Measurements from ENCODE around the gene WHRN. TPM values are rescaled to one million over a fixed set of nuclear protein-coding genes. Genes with fewer than 3 reads are reported as not detected.

The WHRN gene
- total RNA-seq, 2 experiments from 2014 or later = 19.9 to 20.5 TPM

GRCh38 chr9:114491430-114492003 lies 13.8 kb downstream of the WHRN start:
- Histone ChIP-seq H3K4me1 (ENCODE audit: insufficient read depth, low read length) (peaks cover 6% of the 10 kb centered on the region), H3K27me3 (ENCODE audit: control insufficient read depth in 1 of 2, insufficient read depth in 2 of 2, low read length in 2 of 2) (no peaks in the 10 kb centered on the region), H3K27ac (ENCODE audit: low read depth in 1 of 2, low read length in 2 of 2) (no peak overlapping the region), H3K4me3 (ENCODE audit: low read length) (no peak overlapping the region), H3K9me3 (ENCODE audit: control insufficient read depth in 1 of 2, insufficient read depth in 1 of 2, low read length in 2 of 2) (no peaks in the 10 kb centered on the region), H3K36me3 (ENCODE audit: insufficient read depth, low read length) (no peaks in the 10 kb centered on the region)
- Mint-ChIP-seq H3K36me3 (ENCODE audit: low read depth) (no peaks in the 10 kb centered on the region), H3K27me3 (no peaks in the 10 kb centered on the region), H3K9me3 (no peaks in the 10 kb centered on the region), H3K27ac (no peak overlapping the region), H3K4me3 (no peak overlapping the region), H3K4me1 (ENCODE audit: low read depth) (peaks cover 8% of the 10 kb centered on the region)
- ATAC-seq (ENCODE audit: poor library complexity) = no peak
- TF ChIP-seq CTCF (IDR thresholded peaks at IDR 0.05) = no peak
- intact Hi-C loops (cut with DNase I, micrococcal nuclease) = no loop called here
- ChIA-PET CTCF (interaction anchor here (0.9 kb wide), 1 partner anchor 16 kb away, joined by 3 read pairs; no protein-coding TSS in a partner anchor), POLR2A (no interaction called here)
- DNase-seq = no peak

DNA sequence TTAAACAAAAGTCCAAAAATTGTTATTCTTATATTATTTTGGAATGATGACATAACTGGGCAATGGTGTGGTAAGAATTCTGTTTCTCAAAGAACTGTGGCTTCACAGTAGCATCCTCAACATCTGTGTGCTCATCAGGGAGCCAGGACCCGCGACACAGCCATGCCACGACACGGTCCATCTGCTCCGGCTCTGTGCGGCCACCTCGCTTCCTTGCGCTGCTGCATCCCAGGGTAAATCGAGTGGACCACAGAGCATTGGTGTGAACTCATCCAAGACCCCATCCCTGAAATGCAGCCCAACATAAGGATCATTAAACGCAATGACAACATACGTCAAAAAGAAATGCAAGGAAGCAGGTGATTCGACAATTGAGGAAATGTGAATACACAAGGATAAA lies 15.3 kb downstream of the WHRN start:
- Mint-ChIP-seq H3K9me3 (no peaks in the 10 kb centered on the region), H3K4me1 (ENCODE audit: low read depth) (peaks cover 8% of the 10 kb centered on the region), H3K27me3 (no peaks in the 10 kb centered on the region), H3K27ac (no peak overlapping the region), H3K36me3 (ENCODE audit: low read depth) (no peaks in the 10 kb centered on the region), H3K4me3 (no peak overlapping the region)
- Histone ChIP-seq H3K9me3 (ENCODE audit: control insufficient read depth in 1 of 2, insufficient read depth in 1 of 2, low read length in 2 of 2) (no peaks in the 10 kb centered on the region), H3K27me3 (ENCODE audit: control insufficient read depth in 1 of 2, insufficient read depth in 2 of 2, low read length in 2 of 2) (no peaks in the 10 kb centered on the region), H3K4me3 (ENCODE audit: low read length) (no peak overlapping the region), H3K36me3 (ENCODE audit: insufficient read depth, low read length) (no peaks in the 10 kb centered on the region), H3K4me1 (ENCODE audit: insufficient read depth, low read length) (peaks cover 14% of the 10 kb centered on the region), H3K27ac (ENCODE audit: low read depth in 1 of 2, low read length in 2 of 2) (no peak overlapping the region)
- intact Hi-C loops (cut with DNase I, micrococcal nuclease) = loop anchor here (5.0 kb wide), 1 partner anchor 83 kb away; no protein-coding TSS in a partner anchor
- no peak for TF ChIP-seq CTCF (IDR thresholded peaks at IDR 0.05)
- no peak for DNase-seq
- POLR2A ChIA-PET = no interaction called here
- CTCF ChIA-PET = interaction anchor here (1.6 kb wide), 1 partner anchor 164 kb away, joined by 5 read pairs; no protein-coding TSS in a partner anchor
- no peak for ATAC-seq (ENCODE audit: poor library complexity)

GRCh38 chr9:114488398-114489129 lies 16.7 kb downstream of the WHRN start:
- no peak for TF ChIP-seq CTCF (IDR thresholded peaks at IDR 0.05)
- Histone ChIP-seq H3K4me1 (ENCODE audit: insufficient read depth, low read length) (peaks cover 22% of the 10 kb centered on the region), H3K36me3 (ENCODE audit: insufficient read depth, low read length) (no peaks in the 10 kb centered on the region), H3K4me3 (ENCODE audit: low read length) (no peak overlapping the region), H3K9me3 (ENCODE audit: control insufficient read depth in 1 of 2, insufficient read depth in 1 of 2, low read length in 2 of 2) (no peaks in the 10 kb centered on the region), H3K27ac (ENCODE audit: low read depth in 1 of 2, low read length in 2 of 2) (no peak overlapping the region), H3K27me3 (ENCODE audit: control insufficient read depth in 1 of 2, insufficient read depth in 2 of 2, low read length in 2 of 2) (no peaks in the 10 kb centered on the region)
- no peak overlapping the region for H3K27ac Mint-ChIP-seq
- CTCF ChIA-PET = interaction anchor here (1.5 to 1.7 kb wide), 4 partner anchors 13 to 165 kb away, joined by 3 to 7 read pairs (median 4); no protein-coding TSS in a partner anchor
- H3K4me3 Mint-ChIP-seq = no peak overlapping the region
- DNase-seq (no peak), ATAC-seq (ENCODE audit: poor library complexity) (no peak)
- H3K36me3 Mint-ChIP-seq (ENCODE audit: low read depth) = no peaks in the 10 kb centered on the region
- POLR2A ChIA-PET = no interaction called here
- H3K4me1 Mint-ChIP-seq (ENCODE audit: low read depth) = peaks cover 11% of the 10 kb centered on the region
- intact Hi-C loops (cut with DNase I, micrococcal nuclease) = loop anchor here (5.0 kb wide), 1 partner anchor 81 kb away; no protein-coding TSS in a partner anchor
- H3K27me3 Mint-ChIP-seq = no peaks in the 10 kb centered on the region
- no peaks in the 10 kb centered on the region for H3K9me3 Mint-ChIP-seq
